Fibroblast of mammary gland (primary cell): Measurements from ENCODE around the gene SQOR.
"Not testable (repeated sequence)": the region's sequence is repeated elsewhere in the genome, so short reads cannot be mapped to it uniquely, and the experiment has no call there.

ENCODE experiments used
- DNase-seq: peaks from one replicate; pipeline ENCODE4 v3.0.0-alpha.2; 2010; ENCODE audit warnings: low read depth
- H3K4me3 ChIP-seq: 2 replicates; pipeline ENCODE4 v1.5.1; 2011; ENCODE audit warnings: low read depth, mild to moderate bottlenecking, low read length, moderate library complexity; ENCODE audit not compliant: control insufficient read depth
- CTCF ChIP-seq: conservative IDR thresholded peaks from 2 replicates; pipeline ENCODE4 v1.5.1; 2011; ENCODE audit warnings: low read depth, low read length, inconsistent platforms; ENCODE audit not compliant: control insufficient read depth, insufficient read depth

The SQOR gene

DNA sequence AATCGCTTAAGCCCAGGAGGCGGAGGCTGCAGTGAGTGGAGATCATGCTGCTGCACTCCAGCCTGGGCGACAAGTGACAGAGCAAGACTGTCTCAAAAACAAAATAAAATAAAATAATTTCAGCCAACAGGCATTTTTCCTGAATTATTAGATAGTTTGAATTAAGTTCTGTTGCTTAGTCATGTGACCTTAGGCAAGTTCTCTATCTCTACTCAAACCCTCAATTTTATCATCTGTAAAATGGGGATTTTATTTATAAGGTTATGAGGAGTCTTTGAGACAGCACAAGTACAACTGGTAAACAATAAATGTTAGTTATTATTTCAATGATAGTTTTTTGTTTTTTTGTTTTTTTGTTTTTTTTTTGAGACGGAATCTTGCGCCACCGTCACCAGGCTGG lies 13.0 kb downstream of the SQOR start:
- no peak for DNase-seq
- TF ChIP-seq CTCF: no peak
- H3K4me3 ChIP-seq: no peak overlapping the region

DNA sequence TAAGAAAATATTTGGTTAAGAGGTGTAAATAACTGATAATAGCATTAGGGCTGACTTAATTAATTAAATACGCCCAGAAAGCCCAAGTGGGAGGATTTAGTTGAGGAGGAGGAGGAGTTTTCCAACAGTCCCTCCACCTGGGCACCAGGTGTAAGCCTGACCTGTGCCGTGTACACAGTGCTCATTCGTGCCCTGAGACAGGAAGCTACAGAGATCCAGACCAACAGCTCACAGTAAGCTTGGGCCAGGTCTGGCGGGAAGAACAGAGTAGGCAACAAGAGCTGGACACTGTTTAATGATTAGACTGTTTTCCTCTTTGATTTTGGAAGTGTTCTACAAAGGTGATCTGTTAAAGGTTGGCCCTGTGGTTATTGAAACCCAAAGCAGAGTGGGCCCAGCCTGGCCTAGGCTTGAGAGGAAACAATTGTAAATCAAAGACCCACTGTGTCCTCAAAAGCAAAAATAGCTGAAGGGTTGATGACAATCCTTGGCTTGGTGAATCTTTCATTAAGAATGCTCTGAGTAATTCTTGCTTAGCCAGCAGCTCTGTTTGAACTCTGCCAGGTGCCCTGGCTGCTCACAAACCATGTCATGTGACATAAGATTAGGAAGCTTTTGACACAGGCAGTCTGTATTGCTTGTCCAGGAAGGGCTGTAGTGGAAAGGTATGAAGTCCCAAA lies 13.8 kb downstream of the SQOR start:
- no peak for TF ChIP-seq CTCF
- DNase-seq: peak; percentile 76
- no peak overlapping the region for H3K4me3 ChIP-seq

DNA sequence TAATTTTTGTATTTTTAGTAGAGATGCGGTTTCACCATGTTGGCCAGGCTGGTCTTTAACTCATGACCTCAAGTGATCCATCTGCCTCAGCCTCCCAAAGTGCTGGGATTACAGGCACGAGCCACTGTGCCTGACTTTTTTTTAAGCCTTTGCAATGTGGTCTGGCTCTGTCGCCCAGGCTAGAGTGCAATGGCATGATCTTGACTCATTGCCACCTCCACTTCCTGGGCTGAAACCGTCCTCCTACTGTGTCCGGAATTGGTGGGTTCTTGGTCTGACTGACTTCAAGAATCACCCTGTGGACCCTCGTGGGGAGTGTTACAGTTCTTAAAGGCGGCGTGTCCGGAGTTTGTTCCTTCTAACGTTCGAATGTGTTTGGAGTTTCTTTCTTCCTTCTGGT lies 15.2 kb downstream of the SQOR start:
- not testable (repeated sequence) for H3K4me3 ChIP-seq, DNase-seq

DNA sequence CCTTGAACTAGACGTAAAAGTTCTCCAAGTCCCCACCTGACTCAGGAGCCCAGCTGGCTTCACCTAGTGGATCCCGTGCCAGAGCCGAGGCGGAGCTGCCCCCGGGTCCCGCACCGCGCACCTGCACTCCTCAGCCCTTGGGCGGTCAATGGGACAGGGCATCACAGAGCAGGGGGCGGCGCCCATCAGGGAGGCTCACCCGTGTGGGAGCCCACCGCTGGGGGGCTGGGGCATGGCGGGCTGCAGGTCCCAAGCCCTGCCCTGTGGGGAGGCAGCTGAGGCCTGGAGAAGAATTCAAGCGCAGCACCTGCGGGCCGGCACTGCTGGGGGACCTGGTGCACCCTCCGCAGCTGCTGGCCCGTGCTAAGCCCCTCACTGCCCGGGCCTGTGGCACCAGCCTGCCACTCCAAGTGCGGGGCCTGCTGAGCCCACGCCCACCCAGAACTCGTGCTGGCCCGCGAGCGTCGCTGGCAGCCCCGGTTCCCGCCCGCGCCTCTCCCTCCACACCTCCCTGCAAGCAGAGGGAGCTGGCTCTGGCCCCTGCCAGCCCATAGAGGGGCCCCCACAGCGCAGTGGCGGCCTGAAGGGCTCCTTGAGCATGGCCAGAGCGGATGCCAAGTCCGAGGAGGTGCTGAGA lies 16.2 kb downstream of the SQOR start:
- no peak overlapping the region for H3K4me3 ChIP-seq
- no peak for TF ChIP-seq CTCF
- no peak for DNase-seq

DNA sequence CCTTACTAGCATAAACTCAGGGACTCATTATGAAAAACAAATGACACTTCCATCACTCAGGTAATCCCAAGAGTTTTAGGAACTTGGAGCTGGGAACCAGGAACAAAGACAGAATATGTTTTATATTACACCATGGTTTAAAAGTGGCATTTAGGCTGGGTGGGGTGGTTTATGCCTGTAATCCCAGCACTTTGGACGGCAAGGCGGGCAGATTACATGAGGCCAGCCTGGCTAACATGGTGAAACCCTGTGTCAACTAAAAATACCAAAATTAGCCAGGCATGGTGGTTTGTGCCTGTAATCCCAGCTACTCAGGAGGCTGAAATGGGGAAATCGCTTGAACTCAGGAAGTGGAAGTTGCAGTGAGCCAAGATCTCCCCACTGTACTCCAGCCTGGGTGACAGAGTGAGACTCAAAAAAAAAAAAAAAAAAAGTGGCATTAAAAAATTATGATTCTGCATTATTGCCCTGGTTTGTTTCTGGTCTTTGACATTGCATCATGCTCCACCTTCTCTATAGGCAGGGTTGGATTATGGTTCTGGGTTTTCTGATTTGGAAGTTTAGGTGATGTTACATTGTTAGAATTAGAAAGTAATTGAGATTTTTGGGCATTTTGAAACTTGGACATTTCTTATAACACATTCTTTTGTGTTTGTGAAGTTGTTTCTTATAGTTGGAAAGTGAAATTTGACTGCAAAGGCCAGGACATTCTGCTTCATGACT lies 19.0 kb downstream of the SQOR start:
- DNase-seq: no peak
- no peak for TF ChIP-seq CTCF
- no peak overlapping the region for H3K4me3 ChIP-seq

GRCh38 chr15:45654749-45655148 lies 19.9 kb downstream of the SQOR start:
- TF ChIP-seq CTCF: no peak
- DNase-seq: no peak

DNA sequence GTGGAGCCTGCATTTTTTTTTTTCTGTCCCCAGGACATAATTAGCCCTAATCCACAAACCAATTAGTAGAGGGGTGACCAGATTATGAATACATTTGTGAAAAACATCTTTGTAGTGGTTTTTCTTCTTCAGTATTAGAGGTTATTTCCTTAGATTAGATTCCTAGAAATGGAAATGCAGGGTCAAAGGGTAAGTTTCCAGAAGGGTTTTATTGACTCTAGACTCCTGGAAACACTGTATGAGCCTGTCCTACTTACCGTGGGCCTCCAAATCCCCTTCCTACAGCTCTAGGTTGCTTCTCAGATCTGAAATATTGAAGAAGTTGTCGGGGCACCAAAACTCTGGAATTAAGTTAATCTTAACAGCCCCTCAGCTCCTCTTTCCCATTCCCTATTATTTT lies 22.4 kb downstream of the SQOR start:
- DNase-seq: no peak
- no peak for TF ChIP-seq CTCF
- H3K4me3 ChIP-seq: no peak overlapping the region

More at GRCh38 chr15:45654749-45655148, 19.9 kb downstream of the SQOR start:
- H3K4me3 ChIP-seq: no peak overlapping the region
